H9 (cell line): ENCODE data around the gene CAMK1G. TPM values are rescaled to one million over a fixed set of nuclear protein-coding genes. Genes with fewer than 3 reads are reported as not detected.

Experiments used
- DNase-seq: peaks from one replicate; pipeline ENCODE4 v3.0.0-alpha.2; 2017
- H2AFZ ChIP-seq: one replicate; pipeline ENCODE4 v1.6.1; 2013; ENCODE audit warnings: mild to moderate bottlenecking, low read length, control low read depth, moderate library complexity
- H2AK5ac ChIP-seq: 2 replicates; pipeline ENCODE4 v1.6.1; 2013; ENCODE audit warnings: low read length, control low read depth, mixed read lengths; ENCODE audit not compliant: insufficient read length
- H2BK120ac ChIP-seq: one replicate; pipeline ENCODE4 v1.6.1; 2013; ENCODE audit warnings: low read depth, mild to moderate bottlenecking, low read length, control low read depth, inconsistent platforms; ENCODE audit not compliant: poor library complexity, severe bottlenecking
- H2BK12ac ChIP-seq: 2 replicates; pipeline ENCODE4 v1.6.1; 2013; ENCODE audit warnings: low read length, control low read depth, mixed read lengths, low read depth; ENCODE audit not compliant: insufficient read length
- H2BK15ac ChIP-seq: 2 replicates; pipeline ENCODE4 v1.6.1; 2013; ENCODE audit warnings: low read depth, low read length, control low read depth
- H2BK20ac ChIP-seq: one replicate; pipeline ENCODE4 v1.6.1; 2013; ENCODE audit warnings: low read depth, mild to moderate bottlenecking, low read length, control low read depth, inconsistent platforms; ENCODE audit not compliant: poor library complexity, severe bottlenecking
- H2BK5ac ChIP-seq: 2 replicates; pipeline ENCODE4 v1.6.1; 2013; ENCODE audit warnings: low read length, control low read depth, mixed read lengths; ENCODE audit not compliant: insufficient read length
- H3K14ac ChIP-seq: 2 replicates; pipeline ENCODE4 v1.6.1; 2013; ENCODE audit warnings: low read length, control low read depth; ENCODE audit not compliant: insufficient read depth
- H3K18ac ChIP-seq: 2 replicates; pipeline ENCODE4 v1.6.1; 2013; ENCODE audit warnings: low read depth, mild to moderate bottlenecking, mixed read lengths, low read length, control low read depth; ENCODE audit not compliant: insufficient read length
- H3K23ac ChIP-seq: 2 replicates; pipeline ENCODE4 v1.6.1; 2013; ENCODE audit warnings: low read length, control low read depth, mixed read lengths, low read depth; ENCODE audit not compliant: insufficient read length
- H3K23me2 ChIP-seq: 2 replicates; pipeline ENCODE4 v1.6.1; 2013; ENCODE audit warnings: low read depth, mild to moderate bottlenecking, mixed read lengths, low read length, control low read depth; ENCODE audit not compliant: insufficient read length, poor library complexity, severe bottlenecking
- H3K27ac ChIP-seq: 2 replicates; pipeline ENCODE4 v1.5.1; 2013; ENCODE audit warnings: low read length, control low read depth, mixed read lengths, low read depth; ENCODE audit not compliant: insufficient read length
- H3K27me3 ChIP-seq: 2 replicates; pipeline ENCODE4 v1.6.1; 2013; ENCODE audit warnings: low read length, control low read depth, inconsistent platforms; ENCODE audit not compliant: insufficient read depth
- H3K4ac ChIP-seq: 2 replicates; pipeline ENCODE4 v1.6.1; 2013; ENCODE audit warnings: low read depth, mild to moderate bottlenecking, control low read depth, inconsistent platforms, low read length, moderate library complexity
- H3K4me1 ChIP-seq: 2 replicates; pipeline ENCODE4 v1.6.1; 2013; ENCODE audit warnings: low read length, control low read depth, inconsistent platforms; ENCODE audit not compliant: insufficient read depth
- H3K4me2 ChIP-seq: 2 replicates; pipeline ENCODE4 v1.6.1; 2013; ENCODE audit warnings: low read length, control low read depth, mixed read lengths; ENCODE audit not compliant: insufficient read length, insufficient read depth
- H3K56ac ChIP-seq: 2 replicates; pipeline ENCODE4 v1.6.1; 2013; ENCODE audit warnings: low read depth, mild to moderate bottlenecking, mixed read lengths, low read length, control low read depth; ENCODE audit not compliant: insufficient read length
- H3K79me1 ChIP-seq: 2 replicates; pipeline ENCODE4 v1.6.1; 2013; ENCODE audit warnings: low read depth, mild to moderate bottlenecking, moderate library complexity, low read length, control low read depth, inconsistent platforms; ENCODE audit not compliant: insufficient read depth, poor library complexity, severe bottlenecking
- H3K79me2 ChIP-seq: 2 replicates; pipeline ENCODE4 v1.6.1; 2013; ENCODE audit warnings: low read length, control low read depth, inconsistent platforms; ENCODE audit not compliant: insufficient read depth
- H3K9ac ChIP-seq: 2 replicates; pipeline ENCODE4 v1.6.1; 2013; ENCODE audit warnings: low read length, control low read depth, mixed read lengths; ENCODE audit not compliant: insufficient read length; ENCODE audit errors: extremely low read depth
- H3K9me3 ChIP-seq: one replicate; pipeline ENCODE4 v1.6.1; 2013; ENCODE audit warnings: low read depth, low read length, inconsistent platforms; ENCODE audit not compliant: control insufficient read depth
- H3T11ph ChIP-seq: one replicate; pipeline ENCODE4 v1.6.1; 2013; ENCODE audit warnings: mild to moderate bottlenecking, low read length, control low read depth, inconsistent platforms
- H4K20me1 ChIP-seq: one replicate; pipeline ENCODE4 v1.6.1; 2013; ENCODE audit not compliant: control insufficient read depth, insufficient read length, insufficient read depth
- H4K5ac ChIP-seq: 2 replicates; pipeline ENCODE4 v1.6.1; 2013; ENCODE audit warnings: low read depth, mild to moderate bottlenecking, mixed read lengths, low read length, control low read depth; ENCODE audit not compliant: insufficient read length
- H4K8ac ChIP-seq: replicated peaks from 2 replicates; pipeline ENCODE4 v1.6.1; 2013; ENCODE audit warnings: low read length, control low read depth, mixed read lengths, low read depth; ENCODE audit not compliant: insufficient read length
- H4K91ac ChIP-seq: 2 replicates; pipeline ENCODE4 v1.6.1; 2013; ENCODE audit warnings: low read depth, mild to moderate bottlenecking, moderate library complexity, mixed read lengths, low read length, control low read depth; ENCODE audit not compliant: insufficient read length
- H3K27ac Mint-ChIP-seq, 3 experiments: 2 replicates in 2 of 3; 3 replicates in 1 of 3; pipeline ENCODE4 v1.8.0; 2020 to 2021; ENCODE audit warnings: mixed read lengths in 3 of 3, mild to moderate bottlenecking in 1 of 3, moderate library complexity in 1 of 3
- H3K27me3 Mint-ChIP-seq: 2 replicates; pipeline ENCODE4 v1.8.0; 2021; ENCODE audit warnings: low read depth, mild to moderate bottlenecking, moderate library complexity, mixed read lengths
- H3K36me3 Mint-ChIP-seq, 3 experiments: 2 replicates in 2 of 3; 3 replicates in 1 of 3; pipeline ENCODE4 v1.8.0; 2020 to 2021; ENCODE audit warnings: low read depth in 3 of 3, mixed read lengths in 3 of 3; ENCODE audit not compliant: insufficient read depth in 1 of 3
- H3K4me1 Mint-ChIP-seq, 2 experiments: 2 replicates each; pipeline ENCODE4 v1.8.0; 2020; ENCODE audit warnings: mixed read lengths in 2 of 2
- H3K4me3 Mint-ChIP-seq, 2 experiments: 2 replicates in 1 of 2; 3 replicates in 1 of 2; pipeline ENCODE4 v1.8.0; 2020 to 2021; ENCODE audit warnings: mild to moderate bottlenecking in 2 of 2, mixed read lengths in 2 of 2, moderate library complexity in 1 of 2
- H3K9me3 Mint-ChIP-seq, 2 experiments: 2 replicates in 1 of 2; 3 replicates in 1 of 2; pipeline ENCODE4 v1.8.0; 2020; ENCODE audit warnings: mild to moderate bottlenecking in 2 of 2, mixed read lengths in 2 of 2, moderate library complexity in 1 of 2
- WGBS: extraction: QIAGEN DNeasy Blood & Tissue Kit; methylation state at CpG from one replicate; pipeline ENCODE4 v1.1.7; 2013; ENCODE audit warnings: missing lambda C conversion rate, low lambda C conversion rate, mixed read lengths; ENCODE audit not compliant: insufficient read length; ENCODE audit errors: extremely low coverage; 5-methylcytosine and 5-hydroxymethylcytosine counted together
- total RNA-seq: library from RNA; stranded (reverse); gene quantifications from 2 replicates; pipeline ENCODE4 v1.2.1, GENCODE V29; 2021
- TF ChIP-seq, protein P1 (sequence below): fragments of 200-600 bp; sonication (generic); conservative IDR thresholded peaks from 3 replicates; pipeline ENCODE4 v1.8.0; 2021; ENCODE audit warnings: antibody characterized with exemption, mild to moderate bottlenecking

The CAMK1G gene
- total RNA-seq, 1 experiment from 2014 or later = 0.28 TPM

DNA sequence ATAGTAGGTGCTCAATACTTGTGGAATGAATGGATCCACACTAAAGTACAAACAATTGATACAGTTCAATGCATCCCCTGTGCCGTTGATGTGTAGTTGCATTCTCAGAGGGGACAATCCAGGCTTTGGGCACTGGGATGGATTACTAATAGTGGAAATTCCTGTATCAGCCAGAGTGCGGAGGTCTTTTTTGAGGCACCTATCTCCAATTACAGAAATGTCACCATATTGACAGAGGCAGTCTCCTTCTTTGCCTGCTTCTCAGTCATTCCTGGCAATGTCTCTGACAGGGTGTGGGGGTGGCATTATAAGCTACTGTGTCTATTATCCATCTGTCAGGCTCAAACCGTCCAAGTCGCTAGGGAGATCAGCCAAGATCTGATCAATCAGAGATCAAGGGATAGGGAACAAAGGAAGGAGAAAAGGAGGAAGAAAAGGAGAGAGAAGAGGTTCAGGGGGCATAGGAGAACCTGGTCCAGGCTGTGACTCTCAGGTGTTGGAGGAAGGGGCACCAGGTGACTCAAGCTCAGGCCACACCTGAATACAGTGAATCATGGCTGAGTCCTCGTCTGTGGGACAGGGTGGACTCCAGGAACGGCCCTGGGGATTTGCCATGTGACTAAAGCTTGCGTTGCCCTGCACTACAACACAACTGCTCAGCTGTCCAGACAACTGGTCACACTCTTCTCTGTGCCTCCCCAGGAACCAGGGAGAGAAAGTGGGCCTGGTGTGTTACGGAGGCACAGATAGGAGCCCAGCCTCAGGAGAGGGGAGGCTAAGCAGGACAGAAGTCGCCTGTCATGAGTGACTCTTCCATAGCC, 72.1 kb downstream of the CAMK1G start:
- H3K9ac ChIP-seq = no peak overlapping the region

More for the DNA sequence above, 72.1 kb downstream of the CAMK1G start:
- Histone ChIP-seq H4K91ac (no peak overlapping the region), H2BK5ac (no peak overlapping the region), H3K56ac (no peak overlapping the region), H4K5ac (no peak overlapping the region), H2BK15ac (no peak overlapping the region), H3K9me3 (no peaks in the 10 kb centered on the region), H2AFZ (no peak overlapping the region), H3T11ph (no peak overlapping the region), H4K20me1 (no peaks in the 10 kb centered on the region), H2BK20ac (no peak overlapping the region), H3K27me3 (no peaks in the 10 kb centered on the region), H3K23ac (no peak overlapping the region), H3K23me2 (no peaks in the 10 kb centered on the region), H2BK12ac (no peak overlapping the region), H3K18ac (no peak overlapping the region), H3K27ac (no peak overlapping the region), H2AK5ac (no peak overlapping the region), H3K4me1 (no peaks in the 10 kb centered on the region), H3K14ac (no peak overlapping the region), H2BK120ac (no peak overlapping the region), H3K79me2 (no peaks in the 10 kb centered on the region), H4K8ac (no peak overlapping the region), H3K79me1 (no peaks in the 10 kb centered on the region), H3K4ac (no peak overlapping the region), H3K4me2 (no peak overlapping the region)
- no peak for DNase-seq
- TF ChIP-seq, protein P1, sequence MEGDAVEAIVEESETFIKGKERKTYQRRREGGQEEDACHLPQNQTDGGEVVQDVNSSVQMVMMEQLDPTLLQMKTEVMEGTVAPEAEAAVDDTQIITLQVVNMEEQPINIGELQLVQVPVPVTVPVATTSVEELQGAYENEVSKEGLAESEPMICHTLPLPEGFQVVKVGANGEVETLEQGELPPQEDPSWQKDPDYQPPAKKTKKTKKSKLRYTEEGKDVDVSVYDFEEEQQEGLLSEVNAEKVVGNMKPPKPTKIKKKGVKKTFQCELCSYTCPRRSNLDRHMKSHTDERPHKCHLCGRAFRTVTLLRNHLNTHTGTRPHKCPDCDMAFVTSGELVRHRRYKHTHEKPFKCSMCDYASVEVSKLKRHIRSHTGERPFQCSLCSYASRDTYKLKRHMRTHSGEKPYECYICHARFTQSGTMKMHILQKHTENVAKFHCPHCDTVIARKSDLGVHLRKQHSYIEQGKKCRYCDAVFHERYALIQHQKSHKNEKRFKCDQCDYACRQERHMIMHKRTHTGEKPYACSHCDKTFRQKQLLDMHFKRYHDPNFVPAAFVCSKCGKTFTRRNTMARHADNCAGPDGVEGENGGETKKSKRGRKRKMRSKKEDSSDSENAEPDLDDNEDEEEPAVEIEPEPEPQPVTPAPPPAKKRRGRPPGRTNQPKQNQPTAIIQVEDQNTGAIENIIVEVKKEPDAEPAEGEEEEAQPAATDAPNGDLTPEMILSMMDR = no peak
- H3K27me3 Mint-ChIP-seq = peaks cover 5% of the 10 kb centered on the region
- no CpG with 5 or more reads among the region's 9 CpGs for WGBS
- H3K9me3 Mint-ChIP-seq = no peaks in the 10 kb centered on the region
- H3K4me3 Mint-ChIP-seq = no peak overlapping the region
- H3K36me3 Mint-ChIP-seq = no peaks in the 10 kb centered on the region
- no peak overlapping the region; a peak in 1 of 7 replicates for H3K27ac Mint-ChIP-seq
- peaks cover 26 to 39% of the 10 kb centered on the region in 2 experiments for H3K4me1 Mint-ChIP-seq
